Smooth muscle cell (in vitro differentiated cells): Measurements from ENCODE around the gene MRGPRF. TPM values are rescaled to one million over a fixed set of nuclear protein-coding genes. Genes with fewer than 3 reads are reported as not detected.

ENCODE experiments used
- DNase-seq: peaks from one replicate; lab custom pipeline; 2025; ENCODE audit not compliant: unreplicated experiment; lab: John Stamatoyannopoulos, UW
- H2AFZ ChIP-seq: fragments of 200-600 bp; sonication (generic); 2 replicates; pipeline ENCODE4 v1.6.0; 2016; ENCODE audit warnings: antibody characterized with exemption, low read depth, mild to moderate bottlenecking
- H3F3A ChIP-seq: fragments of 200-600 bp; sonication (generic); 2 replicates; pipeline ENCODE4 v1.6.0; 2017; ENCODE audit warnings: antibody characterized with exemption, low read depth
- H3K27ac ChIP-seq: fragments of 200-600 bp; sonication (generic); 2 replicates; pipeline ENCODE4 v1.5.1; 2016; ENCODE audit warnings: low read depth, mild to moderate bottlenecking
- H3K27me3 ChIP-seq: fragments of 200-600 bp; sonication (generic); 2 replicates; pipeline ENCODE4 v1.6.1; 2016; ENCODE audit warnings: low read depth, mild to moderate bottlenecking
- H3K36me3 ChIP-seq: fragments of 200-600 bp; sonication (generic); 2 replicates; pipeline ENCODE4 v1.5.1; 2016; ENCODE audit warnings: low read depth
- H3K4me1 ChIP-seq: fragments of 200-600 bp; sonication (generic); 2 replicates; pipeline ENCODE4 v1.5.1; 2016; ENCODE audit warnings: low read depth
- H3K4me2 ChIP-seq: fragments of 200-600 bp; sonication (generic); 2 replicates; pipeline ENCODE4 v1.6.0; 2016; ENCODE audit warnings: mild to moderate bottlenecking
- H3K4me3 ChIP-seq: fragments of 200-600 bp; sonication (generic); 2 replicates; pipeline ENCODE4 v1.5.1; 2016; ENCODE audit warnings: mild to moderate bottlenecking
- H3K79me2 ChIP-seq: fragments of 200-600 bp; sonication (generic); 2 replicates; pipeline ENCODE4 v1.6.0; 2016; ENCODE audit warnings: low read depth, mild to moderate bottlenecking
- H3K9ac ChIP-seq: fragments of 200-600 bp; sonication (generic); 2 replicates; pipeline ENCODE4 v1.6.0; 2016; ENCODE audit warnings: low read depth
- H3K9me3 ChIP-seq: fragments of 200-600 bp; sonication (generic); replicated peaks from 2 replicates; pipeline ENCODE4 v1.5.1; 2016; ENCODE audit warnings: low read depth
- H4K20me1 ChIP-seq: fragments of 200-600 bp; sonication (generic); 2 replicates; pipeline ENCODE4 v1.6.0; 2016; ENCODE audit warnings: low read depth
- CTCF ChIP-seq: fragments of 200-600 bp; sonication (generic); IDR thresholded peaks from 2 replicates; pipeline ENCODE4 v1.5.1; 2017; ENCODE audit warnings: borderline replicate concordance, mild to moderate bottlenecking, antibody characterized with exemption; ENCODE audit not compliant: insufficient read depth, poor library complexity, severe bottlenecking
- WGBS: methylation state at CpG from one replicate; pipeline ENCODE4 v1.1.7; 2016; ENCODE audit warnings: low lambda C conversion rate; 5-methylcytosine and 5-hydroxymethylcytosine counted together
- polyA plus RNA-seq: library from polyadenylated mRNA; unstranded; fragments of >200 nt; fragmentation: Nextera tagmentation; extraction: Ambion mirVana; gene quantifications from 2 replicates; pipeline ENCODE4 v1.2.1, GENCODE V29; 2016
- total RNA-seq: library from RNA; depleted of rRNA; stranded (reverse); fragments of >200 nt; gene quantifications from 2 replicates; pipeline ENCODE4 v1.2.3, GENCODE V29; 2014

The MRGPRF gene
- total and polyA plus RNA-seq, 2 experiments from 2014 or later = 6.7 to 17.2 TPM

- Histone ChIP-seq H4K20me1 (no peaks in the 10 kb centered on the region), H3K79me2 (no peaks in the 10 kb centered on the region), H3K9me3 (no peaks in the 10 kb centered on the region), H3F3A (no peaks in the 10 kb centered on the region), H3K36me3 (no peaks in the 10 kb centered on the region), H2AFZ (no peak overlapping the region), H3K27ac (no peak overlapping the region), H3K4me2 (no peak overlapping the region), H3K4me3 (no peak overlapping the region), H3K4me1 (no peaks in the 10 kb centered on the region), H3K27me3 (no peaks in the 10 kb centered on the region), H3K9ac (no peak overlapping the region)
- TF ChIP-seq CTCF = no peak
- 79% methylated on average over 29 of the region's 29 CpGs for WGBS
- DNase-seq = no peak
These were observed 44.5 kb downstream of the MRGPRF start for GRCh38 chr11:68968306-68969250.

GRCh38 chr11:68966894-68967780, 45.9 kb downstream of the MRGPRF start:
- no peaks in the 10 kb centered on the region for H3K9me3 ChIP-seq
- H3K4me1 ChIP-seq = no peaks in the 10 kb centered on the region
- no peaks in the 10 kb centered on the region for H3K36me3 ChIP-seq
- H3K9ac ChIP-seq = no peak overlapping the region
- H3K4me2 ChIP-seq = no peak overlapping the region
- no peak overlapping the region for H2AFZ ChIP-seq
- H4K20me1 ChIP-seq = no peaks in the 10 kb centered on the region
- DNase-seq = no peak
- H3K27ac ChIP-seq = no peak overlapping the region
- no peaks in the 10 kb centered on the region for H3F3A ChIP-seq
- H3K4me3 ChIP-seq = no peak overlapping the region
- H3K27me3 ChIP-seq = no peaks in the 10 kb centered on the region
- 79% methylated on average over 9 of the region's 9 CpGs for WGBS
- TF ChIP-seq CTCF = no peak
- H3K79me2 ChIP-seq = no peaks in the 10 kb centered on the region

- Histone ChIP-seq H3K27me3 (no peaks in the 10 kb centered on the region), H4K20me1 (no peaks in the 10 kb centered on the region), H3K36me3 (no peaks in the 10 kb centered on the region), H3K27ac (no peak overlapping the region), H3K4me1 (no peaks in the 10 kb centered on the region), H3K9me3 (no peaks in the 10 kb centered on the region), H3K4me2 (no peak overlapping the region), H3K79me2 (no peaks in the 10 kb centered on the region), H3F3A (no peaks in the 10 kb centered on the region), H3K9ac (no peak overlapping the region), H2AFZ (no peak overlapping the region), H3K4me3 (no peak overlapping the region)
- 93% methylated on average over 15 of the region's 15 CpGs for WGBS
- no peak for DNase-seq
- no peak for TF ChIP-seq CTCF
These were observed 46.9 kb downstream of the MRGPRF start for GRCh38 chr11:68965901-68966853.
